ENCODE results near the gene ELMO1. TPM values are rescaled to one million over a fixed set of nuclear protein-coding genes. Genes with fewer than 3 reads are reported as not detected.

The ELMO1 gene
- total and polyA plus RNA-seq, 11 donors, result 6.9 to 38.6 (median 14.7) TPM

DNA sequence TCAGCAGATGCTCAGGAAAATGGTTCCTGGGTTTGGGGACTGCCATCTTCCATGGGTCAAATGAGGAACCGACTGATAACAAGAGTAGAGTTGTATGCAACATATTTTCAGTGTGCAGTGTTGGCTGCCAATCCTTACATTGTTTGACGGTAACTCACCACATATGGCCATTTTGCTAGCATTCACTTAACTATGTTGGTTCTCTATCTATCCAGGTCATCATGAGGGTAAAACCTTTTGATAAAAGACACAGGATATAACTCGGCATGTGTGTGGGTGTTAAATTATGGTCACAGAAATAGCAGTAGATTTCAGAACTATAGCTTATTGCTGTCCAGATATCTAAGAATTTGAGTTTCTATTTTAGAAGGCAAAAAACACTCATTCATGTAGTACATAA, 583.6 kb downstream of the ELMO1 start:
- intact Hi-C loops (cut with DNase I), result no loop called here
- DNase-seq (no peak), ATAC-seq (no peak)
- Histone ChIP-seq H3K36me3 (peaks cover 0 to 60% (median 16%) of the 10 kb centered on the region in 9 donors), H3K4me3 (no peak overlapping the region), H3K9me3 (no peaks in the 10 kb centered on the region), H3K27me3 (no peaks in the 10 kb centered on the region), H3K27ac (peak overlapping the region in 1 of 12 donors; percentile 54), H3K4me1 (peaks cover 0 to 11% (median 0%) of the 10 kb centered on the region in 12 donors)
- TF ChIP-seq CTCF (IDR thresholded peaks at IDR 0.05), result no peak
- TF ChIP-seq POLR2A (IDR thresholded peaks at IDR 0.05), result no peak
- 79 to 88% (median 85%) methylated on average over 3 of the region's 3 CpGs for WGBS, 4 donors

DNA sequence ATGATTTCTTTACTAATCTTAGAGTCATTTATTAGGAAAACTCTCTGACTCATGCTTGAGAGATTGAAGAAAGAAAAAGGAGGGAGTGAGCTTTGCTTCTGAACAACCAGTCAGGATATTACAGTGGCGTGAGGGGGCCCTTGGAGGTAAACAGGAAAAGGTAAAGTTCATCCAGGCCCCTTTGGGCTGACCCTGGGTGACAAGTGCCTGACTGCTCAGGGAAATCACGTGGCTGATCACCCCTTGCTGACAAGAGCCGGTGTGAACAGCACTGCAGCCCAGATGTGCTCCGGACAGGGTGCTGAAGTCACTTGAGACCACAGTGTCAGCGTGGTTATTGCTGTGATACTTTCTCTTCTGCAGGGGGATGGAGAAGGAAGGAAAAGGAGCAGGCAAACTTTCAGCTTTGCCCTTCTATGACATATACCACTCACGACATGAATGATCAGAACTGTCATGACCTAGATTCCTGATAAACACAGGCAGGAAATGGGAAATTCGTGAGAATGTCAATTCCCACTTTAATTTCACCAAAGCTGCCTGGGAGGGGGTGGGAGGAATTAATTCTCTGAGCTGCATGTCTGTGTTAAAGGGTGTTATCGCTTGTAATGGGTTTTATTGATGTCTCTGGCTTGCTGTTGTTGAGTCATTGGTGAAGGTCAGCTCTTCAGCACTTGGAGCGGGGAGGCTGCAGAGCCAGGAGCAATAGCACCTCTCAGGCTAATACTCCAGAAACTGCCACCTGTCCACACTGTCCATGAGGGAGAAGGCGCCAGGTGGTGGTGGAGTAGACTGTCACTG, 584.6 kb downstream of the ELMO1 start:
- Histone ChIP-seq H3K9me3 (no peaks in the 10 kb centered on the region), H3K27ac (peak overlapping the region in 1 of 12 donors; percentile 54), H3K27me3 (no peaks in the 10 kb centered on the region), H3K4me1 (peaks cover 0 to 11% (median 0%) of the 10 kb centered on the region in 12 donors), H3K4me3 (no peak overlapping the region), H3K36me3 (peaks cover 0 to 59% (median 10%) of the 10 kb centered on the region in 9 donors)
- TF ChIP-seq POLR2A (IDR thresholded peaks at IDR 0.05), result no peak
- TF ChIP-seq CTCF (IDR thresholded peaks at IDR 0.05), result no peak
- ATAC-seq (peak in 1 of 4 donors; percentile 49), DNase-seq (no peak)
- WGBS, 4 donors, result 54 to 65% (median 59%) methylated on average over 10 of the region's 10 CpGs
- intact Hi-C loops (cut with DNase I), result no loop called here

DNA sequence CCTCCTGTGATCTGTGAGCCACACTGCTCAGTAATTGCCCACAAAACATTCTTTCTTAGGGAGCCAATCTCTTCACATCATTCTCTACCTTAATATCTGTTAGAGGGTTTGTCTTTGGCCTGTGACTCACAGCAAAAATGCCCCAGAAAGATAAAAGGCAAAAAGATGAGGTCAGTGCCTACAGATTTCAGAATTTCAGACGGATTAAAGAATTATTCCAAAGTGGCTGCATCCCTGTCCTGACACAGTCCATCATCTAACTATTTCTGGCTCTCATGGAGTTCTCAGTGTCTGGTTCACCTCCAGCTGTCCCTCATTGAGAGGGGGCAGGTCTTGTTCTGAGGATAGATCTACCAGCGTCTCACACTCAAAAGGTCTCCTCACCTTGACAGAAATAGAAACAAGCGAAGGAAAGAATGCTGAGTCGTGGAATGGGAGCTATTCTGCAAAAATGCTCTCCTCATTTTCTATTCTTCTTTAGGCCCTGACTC, 585.8 kb downstream of the ELMO1 start:
- ATAC-seq, result no peak
- H3K27ac ChIP-seq, result no peak overlapping the region
- H3K36me3 ChIP-seq, result peaks cover 0 to 50% (median 6%) of the 10 kb centered on the region in 9 donors
- no peaks in the 10 kb centered on the region for H3K9me3 ChIP-seq
- TF ChIP-seq POLR2A (IDR thresholded peaks at IDR 0.05) (no peak), CTCF (IDR thresholded peaks at IDR 0.05) (no peak)
- 51 to 64% (median 59%) methylated on average over 4 of the region's 4 CpGs for WGBS, 4 donors
- intact Hi-C loops (cut with DNase I), result no loop called here
- H3K27me3 ChIP-seq, result no peaks in the 10 kb centered on the region
- DNase-seq, result no peak
- no peak overlapping the region for H3K4me3 ChIP-seq
- H3K4me1 ChIP-seq, result peaks cover 0 to 11% (median 0%) of the 10 kb centered on the region in 12 donors

- DNase-seq (no peak), ATAC-seq (no peak)
- intact Hi-C loops (cut with DNase I), result no loop called here
- H3K36me3 ChIP-seq, result peaks cover 0 to 57% (median 6%) of the 10 kb centered on the region in 9 donors
- H3K4me3 ChIP-seq, result no peak overlapping the region
- H3K4me1 ChIP-seq, result peaks cover 0 to 11% (median 0%) of the 10 kb centered on the region in 12 donors
- H3K27me3 ChIP-seq, result no peaks in the 10 kb centered on the region
- H3K9me3 ChIP-seq, result no peaks in the 10 kb centered on the region
- H3K27ac ChIP-seq, result no peak overlapping the region
- 90 to 96% (median 95%) methylated on average over 11 of the region's 11 CpGs for WGBS, 4 donors
- no peak for TF ChIP-seq CTCF (IDR thresholded peaks at IDR 0.05)
- TF ChIP-seq POLR2A (IDR thresholded peaks at IDR 0.05), result no peak
Measured at GRCh38 chr7:36861656-36862055, 587.0 kb downstream of the ELMO1 start.

All from heart left ventricle (tissue), 16 donors.